ENCODE measurements around the gene CLIP2.

The CLIP2 gene

DNA sequence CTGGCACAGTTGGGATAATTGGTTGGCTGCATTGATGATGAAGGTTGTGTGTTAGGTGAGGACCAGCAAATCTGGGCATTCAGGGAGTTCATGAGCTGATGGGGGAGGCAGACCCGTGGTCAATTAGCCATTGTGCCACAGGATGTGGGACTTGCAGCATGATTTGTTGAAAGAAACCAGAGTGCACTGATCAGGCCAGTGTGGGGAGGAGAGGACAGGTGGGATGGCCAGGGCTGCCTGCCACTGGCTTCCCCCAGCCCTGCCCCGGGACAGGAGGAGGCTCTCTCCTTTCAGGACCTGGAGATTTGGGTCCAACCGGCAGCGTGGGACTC lies 4.3 kb downstream of the CLIP2 start:
- no peaks in the 10 kb centered on the region for H3K27me3 ChIP-seq (ENCODE audit: insufficient read depth, low read length)
- H3K36me3 ChIP-seq (ENCODE audit: insufficient read depth, low read length), result peaks cover 4% of the 10 kb centered on the region
- H3K9me3 ChIP-seq (ENCODE audit: low read length), result peaks cover 2% of the 10 kb centered on the region
- H3K4me3 ChIP-seq (ENCODE audit: low read length), result no peak overlapping the region
- H2AFZ ChIP-seq (ENCODE audit: low read depth, low read length), result no peak overlapping the region
- H3K4me1 ChIP-seq (ENCODE audit: insufficient read depth, low read length), result peaks cover 25% of the 10 kb centered on the region

- H2AFZ ChIP-seq (ENCODE audit: low read depth, low read length), result no peak overlapping the region
- no peaks in the 10 kb centered on the region for H3K27me3 ChIP-seq (ENCODE audit: insufficient read depth, low read length)
- H3K36me3 ChIP-seq (ENCODE audit: insufficient read depth, low read length), result peaks cover 4% of the 10 kb centered on the region
- H3K4me1 ChIP-seq (ENCODE audit: insufficient read depth, low read length), result peaks cover 20% of the 10 kb centered on the region
- no peak overlapping the region for H3K4me3 ChIP-seq (ENCODE audit: low read length)
- peaks cover 2% of the 10 kb centered on the region for H3K9me3 ChIP-seq (ENCODE audit: low read length)
Measured at GRCh38 chr7:74294191-74294998, 5.2 kb downstream of the CLIP2 start.

DNA sequence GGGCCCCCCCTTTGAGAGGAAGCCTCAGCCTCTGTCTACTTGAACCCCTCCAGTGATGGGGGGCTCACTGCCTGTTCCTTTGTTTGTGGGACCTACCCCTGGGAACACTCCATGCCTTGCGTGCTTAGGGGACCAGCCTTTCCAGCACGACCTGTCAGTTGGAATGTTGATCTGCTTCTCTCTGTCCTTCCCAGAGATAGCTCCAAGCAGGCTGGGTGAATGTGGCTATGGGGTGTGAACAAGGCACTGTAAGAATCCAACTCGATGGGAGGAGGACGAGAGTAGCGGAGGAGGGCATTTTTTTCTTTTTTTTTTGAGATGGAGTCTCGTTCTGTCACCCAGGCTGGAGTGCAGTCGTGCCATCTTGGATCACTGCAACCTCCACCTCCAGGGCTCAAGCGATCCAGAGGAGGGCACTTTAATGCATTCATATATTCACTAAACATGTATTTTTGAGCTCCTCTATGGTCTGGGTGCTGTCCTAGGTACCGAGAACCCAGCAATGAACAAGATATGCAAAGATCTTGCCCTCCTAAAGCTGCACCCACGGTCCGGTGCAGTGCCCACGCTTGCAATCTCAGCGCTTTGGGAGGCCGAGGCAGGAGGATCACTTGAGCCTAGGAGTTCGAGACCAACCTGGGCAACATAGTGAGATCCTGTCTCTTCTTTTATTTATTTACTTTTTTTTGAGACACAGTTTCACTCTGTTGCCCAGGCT lies 8.5 kb downstream of the CLIP2 start:
- Histone ChIP-seq H3K36me3 (ENCODE audit: insufficient read depth, low read length) (peaks cover 4% of the 10 kb centered on the region), H3K4me3 (ENCODE audit: low read length) (no peak overlapping the region), H3K4me1 (ENCODE audit: insufficient read depth, low read length) (peaks cover 8% of the 10 kb centered on the region), H3K9me3 (ENCODE audit: low read length) (peaks cover 2% of the 10 kb centered on the region), H2AFZ (ENCODE audit: low read depth, low read length) (no peak overlapping the region), H3K27me3 (ENCODE audit: insufficient read depth, low read length) (no peaks in the 10 kb centered on the region)

DNA sequence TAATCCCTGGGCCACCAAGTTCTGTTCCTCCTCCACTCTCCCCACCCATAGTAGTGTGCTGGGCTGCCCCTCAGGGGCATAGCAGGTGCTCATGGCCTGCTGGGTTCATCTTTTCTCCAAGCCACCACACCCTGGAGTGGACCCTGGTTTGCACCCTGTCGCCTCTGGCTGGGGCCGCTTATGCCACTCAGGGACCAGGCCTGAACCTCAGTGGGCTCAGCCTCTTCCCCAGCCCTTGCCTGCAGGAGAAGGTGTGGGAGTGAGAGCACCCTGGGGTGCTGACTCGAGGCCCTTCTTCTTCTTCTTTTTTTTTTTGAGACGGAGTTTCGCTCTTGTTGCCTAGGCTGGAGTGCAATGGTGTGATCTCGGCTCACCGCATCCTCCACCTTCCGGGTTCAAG lies 10.2 kb downstream of the CLIP2 start:
- Histone ChIP-seq H2AFZ (ENCODE audit: low read depth, low read length) (no peak overlapping the region), H3K4me1 (ENCODE audit: insufficient read depth, low read length) (peaks cover 4% of the 10 kb centered on the region), H3K4me3 (ENCODE audit: low read length) (no peak overlapping the region), H3K36me3 (ENCODE audit: insufficient read depth, low read length) (peaks cover 4% of the 10 kb centered on the region), H3K27me3 (ENCODE audit: insufficient read depth, low read length) (no peaks in the 10 kb centered on the region), H3K9me3 (ENCODE audit: low read length) (peaks cover 2% of the 10 kb centered on the region)

- Histone ChIP-seq H3K36me3 (ENCODE audit: insufficient read depth, low read length) (peaks cover 4% of the 10 kb centered on the region), H2AFZ (ENCODE audit: low read depth, low read length) (no peak overlapping the region), H3K4me1 (ENCODE audit: insufficient read depth, low read length) (no peaks in the 10 kb centered on the region), H3K27me3 (ENCODE audit: insufficient read depth, low read length) (no peaks in the 10 kb centered on the region), H3K9me3 (ENCODE audit: low read length) (peaks cover 2% of the 10 kb centered on the region), H3K4me3 (ENCODE audit: low read length) (no peak overlapping the region)
Measured at GRCh38 chr7:74300926-74301325, 11.7 kb downstream of the CLIP2 start.

DNA sequence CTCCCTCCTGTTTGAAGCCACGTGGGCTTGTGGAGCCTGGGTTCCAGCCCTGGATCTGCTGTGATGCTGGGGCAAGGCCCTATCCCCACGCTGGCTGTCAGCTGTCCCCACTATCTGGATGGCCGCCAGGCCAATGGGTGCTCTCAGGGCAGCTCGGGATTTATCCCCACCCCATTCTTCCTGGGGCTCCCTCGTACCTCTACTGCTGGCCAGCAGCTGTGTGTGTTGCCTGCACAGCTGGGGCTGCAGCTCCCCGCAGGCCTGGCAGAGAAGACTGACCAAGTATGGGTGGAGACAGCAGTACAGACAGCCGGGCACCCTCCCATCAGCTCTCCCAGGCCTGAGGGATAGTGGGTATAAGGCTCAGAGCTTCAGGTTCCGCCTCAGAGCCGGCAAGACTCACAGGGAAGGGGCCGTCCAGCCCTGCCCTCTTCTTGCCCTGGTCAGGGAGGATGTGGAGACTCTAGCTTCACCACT lies 13.6 kb downstream of the CLIP2 start:
- Histone ChIP-seq H3K9me3 (ENCODE audit: low read length) (no peaks in the 10 kb centered on the region), H2AFZ (ENCODE audit: low read depth, low read length) (no peak overlapping the region), H3K27me3 (ENCODE audit: insufficient read depth, low read length) (no peaks in the 10 kb centered on the region), H3K36me3 (ENCODE audit: insufficient read depth, low read length) (no peaks in the 10 kb centered on the region), H3K4me3 (ENCODE audit: low read length) (no peak overlapping the region), H3K4me1 (ENCODE audit: insufficient read depth, low read length) (peaks cover 14% of the 10 kb centered on the region)

- H3K27me3 ChIP-seq (ENCODE audit: insufficient read depth, low read length), result no peaks in the 10 kb centered on the region
- H3K9me3 ChIP-seq (ENCODE audit: low read length), result no peaks in the 10 kb centered on the region
- H3K4me3 ChIP-seq (ENCODE audit: low read length), result no peak overlapping the region
- no peaks in the 10 kb centered on the region for H3K36me3 ChIP-seq (ENCODE audit: insufficient read depth, low read length)
- peaks cover 14% of the 10 kb centered on the region for H3K4me1 ChIP-seq (ENCODE audit: insufficient read depth, low read length)
- H2AFZ ChIP-seq (ENCODE audit: low read depth, low read length), result no peak overlapping the region
Measured at GRCh38 chr7:74304550-74304949, 15.3 kb downstream of the CLIP2 start.

DNA sequence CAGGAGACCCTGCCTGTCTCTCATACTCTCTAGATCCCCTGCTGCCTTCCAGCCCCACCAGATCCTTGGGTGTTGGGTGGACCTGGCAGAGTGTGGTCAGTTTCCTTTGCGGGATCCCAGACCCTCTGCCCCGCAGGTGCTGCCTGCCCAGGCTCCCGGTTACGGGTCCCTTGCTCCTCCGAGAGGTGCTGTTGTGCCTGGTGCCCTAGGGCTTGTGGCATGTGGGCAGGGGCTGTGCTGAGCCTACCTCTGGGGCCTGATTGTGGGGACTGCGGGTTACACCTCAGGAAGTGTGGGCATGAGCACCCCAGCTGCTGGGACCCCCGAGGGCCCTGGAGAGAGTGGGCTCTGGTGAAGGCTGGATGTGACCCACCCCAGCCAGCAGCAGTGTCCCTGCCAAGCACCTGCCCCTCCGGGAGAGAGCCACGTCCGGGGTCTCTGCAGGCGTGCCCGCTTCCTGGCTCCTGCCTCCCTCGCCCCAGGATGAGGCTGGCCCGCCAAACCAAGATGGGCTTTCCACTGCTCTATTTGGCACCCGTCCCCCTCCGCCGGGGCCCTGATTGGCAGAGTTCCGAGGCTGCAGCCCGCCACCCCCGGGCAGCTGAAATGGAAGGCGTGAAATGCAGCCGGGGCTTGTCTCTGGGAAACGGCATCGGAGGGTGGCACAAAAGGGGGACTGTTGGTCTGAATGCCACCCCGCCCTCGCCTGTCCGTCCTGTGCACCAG lies 17.0 kb downstream of the CLIP2 start:
- no peak overlapping the region for H3K4me3 ChIP-seq (ENCODE audit: low read length)
- H3K4me1 ChIP-seq (ENCODE audit: insufficient read depth, low read length), result peaks cover 14% of the 10 kb centered on the region
- H3K36me3 ChIP-seq (ENCODE audit: insufficient read depth, low read length), result no peaks in the 10 kb centered on the region
- no peaks in the 10 kb centered on the region for H3K27me3 ChIP-seq (ENCODE audit: insufficient read depth, low read length)
- H2AFZ ChIP-seq (ENCODE audit: low read depth, low read length), result no peak overlapping the region
- no peaks in the 10 kb centered on the region for H3K9me3 ChIP-seq (ENCODE audit: low read length)

- H3K27me3 ChIP-seq (ENCODE audit: insufficient read depth, low read length), result no peaks in the 10 kb centered on the region
- no peak overlapping the region for H3K4me3 ChIP-seq (ENCODE audit: low read length)
- H3K9me3 ChIP-seq (ENCODE audit: low read length), result no peaks in the 10 kb centered on the region
- peaks cover 14% of the 10 kb centered on the region for H3K4me1 ChIP-seq (ENCODE audit: insufficient read depth, low read length)
- no peaks in the 10 kb centered on the region for H3K36me3 ChIP-seq (ENCODE audit: insufficient read depth, low read length)
- no peak overlapping the region for H2AFZ ChIP-seq (ENCODE audit: low read depth, low read length)
Measured at GRCh38 chr7:74306730-74307469, 17.7 kb downstream of the CLIP2 start.

DNA sequence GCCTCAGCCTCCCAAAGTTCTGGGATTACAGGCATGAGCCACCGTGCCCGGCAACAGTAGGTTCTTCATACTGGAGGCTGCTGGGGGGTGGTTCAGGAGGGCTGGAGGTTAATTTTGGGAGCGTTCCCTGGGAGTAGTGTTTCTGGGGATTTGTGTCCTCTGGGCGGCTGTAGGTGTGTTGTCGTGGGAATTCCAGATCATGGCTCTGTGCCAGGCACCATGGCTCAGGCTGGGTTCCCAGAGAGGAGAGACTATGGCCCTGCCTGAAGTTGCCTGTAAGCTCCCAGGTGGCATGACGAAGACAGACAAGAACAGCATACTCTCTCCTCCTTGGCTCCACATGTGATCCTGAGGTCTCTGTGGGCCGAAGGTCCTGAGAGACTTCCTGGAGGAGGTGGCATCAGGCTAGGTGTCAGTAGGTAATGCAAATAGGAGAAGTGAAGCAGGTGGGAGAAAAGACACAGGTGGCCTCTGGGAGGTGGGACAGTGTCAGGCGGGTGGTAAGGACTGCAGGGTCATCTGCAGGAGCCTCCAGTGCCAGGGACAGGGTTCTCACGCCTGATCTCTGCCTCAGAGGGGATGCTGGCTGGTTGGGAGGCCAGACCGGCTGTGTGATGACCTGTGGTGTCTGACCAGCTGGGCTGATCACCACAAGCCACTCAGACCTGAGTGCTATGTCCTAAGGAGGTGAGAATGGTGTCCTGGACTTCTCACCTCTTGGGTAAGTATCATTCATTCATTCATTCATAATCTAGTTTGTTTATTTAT lies 18.7 kb downstream of the CLIP2 start:
- Histone ChIP-seq H3K4me3 (ENCODE audit: low read length) (no peak overlapping the region), H3K27me3 (ENCODE audit: insufficient read depth, low read length) (no peaks in the 10 kb centered on the region), H3K9me3 (ENCODE audit: low read length) (no peaks in the 10 kb centered on the region), H3K4me1 (ENCODE audit: insufficient read depth, low read length) (peaks cover 14% of the 10 kb centered on the region), H2AFZ (ENCODE audit: low read depth, low read length) (no peak overlapping the region), H3K36me3 (ENCODE audit: insufficient read depth, low read length) (no peaks in the 10 kb centered on the region)

DNA sequence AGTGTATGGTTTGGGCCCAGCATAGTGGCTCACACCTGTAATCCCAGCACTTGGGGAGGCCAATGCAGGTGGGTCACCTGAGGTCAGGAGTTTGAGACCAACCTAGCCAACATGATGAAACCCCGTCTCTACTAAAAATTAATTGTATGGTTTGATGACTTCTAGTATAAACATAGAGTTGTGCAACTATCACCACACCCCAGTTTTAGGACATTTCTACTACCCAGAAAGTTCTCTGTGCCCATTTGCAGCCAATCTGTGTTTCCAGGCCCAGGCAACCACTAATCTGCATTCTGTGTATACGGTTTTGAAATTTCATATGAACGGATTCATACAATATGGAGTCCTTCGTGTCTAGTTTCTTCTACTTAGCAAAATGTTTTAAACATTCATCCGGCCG lies 20.0 kb downstream of the CLIP2 start:
- no peak overlapping the region for H3K4me3 ChIP-seq (ENCODE audit: low read length)
- peaks cover 14% of the 10 kb centered on the region for H3K4me1 ChIP-seq (ENCODE audit: insufficient read depth, low read length)
- no peaks in the 10 kb centered on the region for H3K9me3 ChIP-seq (ENCODE audit: low read length)
- no peaks in the 10 kb centered on the region for H3K36me3 ChIP-seq (ENCODE audit: insufficient read depth, low read length)
- no peaks in the 10 kb centered on the region for H3K27me3 ChIP-seq (ENCODE audit: insufficient read depth, low read length)
- H2AFZ ChIP-seq (ENCODE audit: low read depth, low read length), result no peak overlapping the region

DNA sequence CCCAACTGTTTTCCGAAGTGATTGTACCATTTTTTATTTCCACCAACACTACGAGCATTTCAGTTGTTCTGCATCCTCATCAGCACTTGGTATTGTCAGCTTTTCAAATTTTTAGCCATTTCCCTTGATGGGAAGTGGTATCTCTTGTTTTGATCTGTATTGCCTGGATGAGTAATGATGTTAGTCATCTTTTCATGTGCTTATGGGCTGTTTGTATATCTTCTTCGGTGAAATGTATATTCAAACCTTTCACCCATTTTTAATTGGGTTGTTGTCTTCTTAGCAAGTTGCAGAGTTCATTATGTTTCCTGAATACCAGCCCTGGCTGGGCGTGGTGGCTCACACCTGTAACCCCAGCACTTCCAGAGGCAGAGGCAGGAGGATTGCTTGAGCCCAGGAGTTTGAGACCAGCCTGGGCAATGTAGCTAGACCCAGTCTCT lies 22.1 kb downstream of the CLIP2 start:
- H3K9me3 ChIP-seq (ENCODE audit: low read length), result no peaks in the 10 kb centered on the region
- peaks cover 10% of the 10 kb centered on the region for H3K4me1 ChIP-seq (ENCODE audit: insufficient read depth, low read length)
- no peak overlapping the region for H2AFZ ChIP-seq (ENCODE audit: low read depth, low read length)
- H3K4me3 ChIP-seq (ENCODE audit: low read length), result no peak overlapping the region
- H3K27me3 ChIP-seq (ENCODE audit: insufficient read depth, low read length), result no peaks in the 10 kb centered on the region
- no peaks in the 10 kb centered on the region for H3K36me3 ChIP-seq (ENCODE audit: insufficient read depth, low read length)

Measured in neuron (in vitro differentiated cells).